Raji (cell line): ENCODE results near the gene MTHFD2L.

Source experiments
- POLR2A ChIP-seq: IDR thresholded peaks from 2 replicates; pipeline ENCODE4 v1.6.1; 2011; ENCODE audit warnings: low read depth, low read length, control low read depth; ENCODE audit not compliant: insufficient read depth

MTHFD2L gene

GRCh38 chr4:74344031-74344430, 186.1 kb downstream of the MTHFD2L start:
- no peak for TF ChIP-seq POLR2A
